OCI-LY1 (cell line): ENCODE data around the gene DGCR2.

Experiments used
- H2AFZ ChIP-seq: fragments of 200-600 bp; sonication (generic), shearing (Covaris generic); 2 replicates; pipeline ENCODE4 v1.6.0; 2014; ENCODE audit warnings: antibody characterized with exemption, mild to moderate bottlenecking, low read length
- H3F3A ChIP-seq: fragments of 200-600 bp; sonication (generic), shearing (Covaris generic); 2 replicates; pipeline ENCODE4 v1.6.0; 2014; ENCODE audit warnings: mild to moderate bottlenecking, antibody characterized with exemption, low read length, moderate library complexity; ENCODE audit not compliant: insufficient read depth
- H3K27ac ChIP-seq: fragments of 200-600 bp; sonication (generic); 2 replicates; pipeline ENCODE4 v1.5.1; 2014; ENCODE audit warnings: low read length, mixed run types, mild to moderate bottlenecking, low read depth; ENCODE audit not compliant: poor library complexity, severe bottlenecking
- H3K27me3 ChIP-seq: fragments of 200-600 bp; sonication (generic); 2 replicates; pipeline ENCODE4 v1.6.0; 2014; ENCODE audit warnings: antibody characterized with exemption, mild to moderate bottlenecking, low read length, moderate library complexity; ENCODE audit not compliant: insufficient read depth
- H3K36me3 ChIP-seq: fragments of 200-600 bp; sonication (generic); 2 replicates; pipeline ENCODE4 v1.6.1; 2014; ENCODE audit warnings: mild to moderate bottlenecking, antibody characterized with exemption, low read length, moderate library complexity, mixed read lengths; ENCODE audit not compliant: insufficient read depth
- H3K4me1 ChIP-seq: fragments of 200-600 bp; sonication (generic); 2 replicates; pipeline ENCODE4 v1.5.1; 2014; ENCODE audit warnings: mild to moderate bottlenecking, low read length, moderate library complexity; ENCODE audit not compliant: insufficient read depth, severe bottlenecking
- H3K4me2 ChIP-seq: fragments of 200-600 bp; sonication (generic), shearing (Covaris generic); 2 replicates; pipeline ENCODE4 v1.6.1; 2014; ENCODE audit warnings: low read length
- H3K4me3 ChIP-seq: fragments of 200-600 bp; sonication (generic); 2 replicates; pipeline ENCODE4 v1.5.1; 2014; ENCODE audit warnings: low read length, low read depth, mild to moderate bottlenecking, mixed read lengths; ENCODE audit not compliant: poor library complexity, severe bottlenecking
- H3K79me2 ChIP-seq: fragments of 200-600 bp; shearing (Covaris generic); 2 replicates; pipeline ENCODE4 v1.6.1; 2016; ENCODE audit warnings: mixed run types, low read length, mixed read lengths; ENCODE audit not compliant: insufficient read depth
- H3K9ac ChIP-seq: fragments of 200-600 bp; sonication (generic), shearing (Covaris generic); 2 replicates; pipeline ENCODE4 v1.6.1; 2014; ENCODE audit warnings: mild to moderate bottlenecking, low read length, mixed read lengths
- H3K9me2 ChIP-seq: fragments of 200-600 bp; sonication (generic), shearing (Covaris generic); 2 replicates; pipeline ENCODE4 v1.6.1; 2014; ENCODE audit warnings: low read depth, mild to moderate bottlenecking, low read length, mixed read lengths
- H3K9me3 ChIP-seq: fragments of 200-600 bp; shearing (Covaris generic); 2 replicates; pipeline ENCODE4 v1.6.1; 2014; ENCODE audit warnings: low read length, mixed read lengths
- H4K20me1 ChIP-seq: fragments of 200-600 bp; sonication (generic), shearing (Covaris generic); 2 replicates; pipeline ENCODE4 v1.6.0; 2016; ENCODE audit warnings: mild to moderate bottlenecking, low read length; ENCODE audit not compliant: insufficient read depth
- EZH2 ChIP-seq: fragments of 200-600 bp; sonication (generic), shearing (Covaris generic); IDR thresholded peaks from 2 replicates; pipeline ENCODE4 v1.8.0; 2017; ENCODE audit warnings: borderline replicate concordance, mixed run types, mild to moderate bottlenecking, antibody characterized with exemption, low read length, moderate library complexity, mixed read lengths
- TF ChIP-seq, protein P1 (sequence below): fragments of 200-600 bp; sonication (generic), shearing (Covaris generic); IDR thresholded peaks from 2 replicates; pipeline ENCODE4 v1.5.1; 2017; ENCODE audit warnings: mild to moderate bottlenecking, antibody characterized with exemption, low read length, moderate library complexity, mixed read lengths

DGCR2 gene

DNA sequence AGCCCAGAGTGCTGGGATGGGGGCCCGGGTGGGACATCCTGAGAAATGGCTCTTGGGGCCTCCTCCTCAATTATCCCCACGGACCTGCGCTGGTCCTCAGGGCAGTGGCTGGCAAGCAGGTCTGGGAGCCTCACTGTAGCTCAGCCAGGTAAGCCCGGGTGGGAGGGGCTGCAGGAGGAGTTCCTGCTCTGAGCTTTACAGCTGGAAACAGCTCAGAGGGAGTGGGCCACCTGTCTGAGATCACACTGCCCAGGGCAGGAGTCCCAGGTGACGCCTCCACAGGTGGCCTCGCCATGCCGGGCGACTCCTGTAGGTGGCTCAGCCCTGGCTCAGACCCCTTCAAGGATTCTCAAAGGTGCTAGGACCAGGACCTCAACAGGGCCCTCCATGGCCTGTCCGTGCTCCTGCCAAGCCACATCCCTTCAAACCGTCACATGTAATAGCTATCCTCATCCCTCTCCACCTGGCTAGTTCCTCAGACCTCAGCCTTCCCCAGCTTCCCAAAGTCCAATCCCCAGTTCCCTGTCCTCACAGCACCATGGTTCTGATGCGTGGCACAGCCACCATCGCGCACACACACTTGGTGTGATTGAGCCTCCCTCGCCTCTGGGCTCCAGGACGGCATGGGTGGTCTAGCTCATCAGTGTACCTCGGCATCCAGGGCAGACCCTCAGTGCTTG lies 5.3 kb upstream of the DGCR2 start:
- TF ChIP-seq EZH2: no peak
- TF ChIP-seq, protein P1, sequence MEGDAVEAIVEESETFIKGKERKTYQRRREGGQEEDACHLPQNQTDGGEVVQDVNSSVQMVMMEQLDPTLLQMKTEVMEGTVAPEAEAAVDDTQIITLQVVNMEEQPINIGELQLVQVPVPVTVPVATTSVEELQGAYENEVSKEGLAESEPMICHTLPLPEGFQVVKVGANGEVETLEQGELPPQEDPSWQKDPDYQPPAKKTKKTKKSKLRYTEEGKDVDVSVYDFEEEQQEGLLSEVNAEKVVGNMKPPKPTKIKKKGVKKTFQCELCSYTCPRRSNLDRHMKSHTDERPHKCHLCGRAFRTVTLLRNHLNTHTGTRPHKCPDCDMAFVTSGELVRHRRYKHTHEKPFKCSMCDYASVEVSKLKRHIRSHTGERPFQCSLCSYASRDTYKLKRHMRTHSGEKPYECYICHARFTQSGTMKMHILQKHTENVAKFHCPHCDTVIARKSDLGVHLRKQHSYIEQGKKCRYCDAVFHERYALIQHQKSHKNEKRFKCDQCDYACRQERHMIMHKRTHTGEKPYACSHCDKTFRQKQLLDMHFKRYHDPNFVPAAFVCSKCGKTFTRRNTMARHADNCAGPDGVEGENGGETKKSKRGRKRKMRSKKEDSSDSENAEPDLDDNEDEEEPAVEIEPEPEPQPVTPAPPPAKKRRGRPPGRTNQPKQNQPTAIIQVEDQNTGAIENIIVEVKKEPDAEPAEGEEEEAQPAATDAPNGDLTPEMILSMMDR: no peak
- Histone ChIP-seq H3K9me3 (no peaks in the 10 kb centered on the region), H3K4me2 (no peak overlapping the region)

DNA sequence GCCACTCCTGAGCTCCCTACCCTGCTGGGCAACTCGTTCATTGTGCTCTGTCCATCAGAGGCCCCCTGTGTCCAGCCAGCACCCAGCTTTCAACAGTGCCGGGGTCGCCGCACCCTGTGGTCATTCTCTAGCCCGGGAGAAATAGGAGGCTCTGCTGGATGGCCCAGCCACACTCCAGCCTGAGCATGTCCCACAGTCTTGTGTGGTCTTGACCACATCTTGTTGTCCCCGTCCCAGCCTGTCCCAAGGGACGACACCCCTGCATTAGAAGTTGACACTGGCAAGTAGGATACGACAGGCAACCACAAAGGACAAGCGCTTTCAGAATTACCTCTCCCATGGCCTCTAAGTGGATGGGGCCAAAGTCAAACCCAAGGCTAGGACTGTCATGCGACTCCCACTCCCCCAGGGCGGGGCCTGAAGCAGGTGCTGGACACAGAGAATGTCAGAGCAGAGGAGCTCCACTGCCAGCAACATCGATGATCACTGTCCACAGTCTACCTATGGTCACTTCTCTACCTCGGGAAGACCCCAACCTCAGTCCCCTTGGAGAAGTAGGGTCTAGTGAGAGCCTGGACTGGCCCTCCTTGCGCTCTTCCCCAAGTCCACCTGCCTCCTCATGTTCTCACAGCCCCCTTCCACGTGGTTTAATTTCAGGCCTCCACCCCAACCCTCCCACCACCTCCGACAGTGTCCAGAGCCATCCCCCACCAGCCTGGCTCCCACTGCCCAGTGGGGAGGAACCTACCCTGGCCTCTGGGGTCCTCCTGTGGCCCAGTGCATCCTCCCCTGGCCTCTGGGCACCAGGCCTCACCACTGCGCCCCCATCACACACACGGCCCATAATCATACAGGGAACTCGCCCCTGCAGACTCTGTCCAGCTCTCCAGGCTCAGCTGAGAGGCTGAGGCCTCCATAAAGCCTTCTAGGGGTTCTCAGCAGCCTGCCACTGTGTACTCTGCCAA lies 4.4 kb upstream of the DGCR2 start:
- Histone ChIP-seq H3K9me3 (no peaks in the 10 kb centered on the region), H3K9me2 (no peaks in the 10 kb centered on the region), H3K4me1 (peaks cover 6% of the 10 kb centered on the region), H2AFZ (no peak overlapping the region), H3K79me2 (peaks cover 1% of the 10 kb centered on the region), H3K4me3 (no peak overlapping the region), H3K36me3 (peaks cover 6% of the 10 kb centered on the region; the same call in 1 of the 2 replicates), H3K27me3 (no peaks in the 10 kb centered on the region), H3K9ac (no peak overlapping the region), H3K27ac (no peak overlapping the region), H3F3A (no peaks in the 10 kb centered on the region), H4K20me1 (no peaks in the 10 kb centered on the region), H3K4me2 (no peak overlapping the region)
- TF ChIP-seq EZH2: no peak
- TF ChIP-seq, protein P1: no peak

More for the DNA sequence above, 5.3 kb upstream of the DGCR2 start:
- Histone ChIP-seq H3K27me3 (no peaks in the 10 kb centered on the region), H2AFZ (no peak overlapping the region), H3K9ac (no peak overlapping the region), H3F3A (no peaks in the 10 kb centered on the region), H3K9me2 (no peaks in the 10 kb centered on the region), H3K4me3 (no peak overlapping the region), H4K20me1 (no peaks in the 10 kb centered on the region), H3K27ac (no peak overlapping the region), H3K36me3 (peaks cover 7% of the 10 kb centered on the region; the same call in 1 of the 2 replicates), H3K79me2 (no peaks in the 10 kb centered on the region), H3K4me1 (peaks cover 6% of the 10 kb centered on the region)

DNA sequence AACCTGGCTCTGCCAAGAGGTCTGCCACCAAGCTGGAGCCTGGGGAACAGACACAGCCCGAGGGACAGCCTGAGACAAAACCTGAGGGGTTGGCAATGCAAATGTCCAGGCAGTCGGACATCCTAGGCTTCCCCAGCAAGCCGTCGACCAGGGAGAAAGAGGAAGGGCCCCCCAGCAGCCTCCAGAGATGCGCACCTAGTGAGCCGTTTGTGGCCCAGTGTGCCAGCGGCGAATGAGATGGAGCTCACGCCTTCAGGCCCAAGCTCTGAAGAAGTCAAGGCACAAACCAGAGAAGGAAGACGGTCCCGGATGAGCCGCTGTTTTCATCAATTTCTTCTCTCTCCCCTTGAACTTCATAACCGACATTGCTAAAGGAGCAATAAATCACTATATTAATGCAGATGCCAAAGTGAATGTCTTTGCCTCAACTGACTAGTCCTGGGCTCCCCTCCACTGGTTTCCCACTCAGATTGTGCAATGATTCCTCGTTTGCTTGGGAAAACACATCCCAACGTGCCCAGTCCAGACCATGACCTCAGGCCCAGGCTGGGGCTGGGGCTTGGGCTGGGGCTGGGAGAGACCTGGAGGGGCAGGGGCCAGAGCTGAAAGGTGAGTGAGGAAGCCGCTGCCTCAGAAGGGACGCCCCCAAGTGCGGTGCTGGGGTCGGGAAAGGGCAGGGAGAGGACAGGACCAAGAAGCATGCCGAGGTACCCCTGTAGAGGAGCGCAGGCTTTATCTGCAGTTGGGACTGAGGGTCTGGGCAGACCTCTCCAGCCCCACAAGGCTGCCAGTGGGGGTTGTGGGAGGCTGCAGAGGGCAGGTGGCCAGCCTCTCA lies 3.5 kb upstream of the DGCR2 start:
- H3K4me3 ChIP-seq: no peak overlapping the region
- no peaks in the 10 kb centered on the region for H3K27me3 ChIP-seq
- peaks cover 10% of the 10 kb centered on the region for H3K79me2 ChIP-seq
- no peaks in the 10 kb centered on the region for H3K36me3 ChIP-seq
- H3K9ac ChIP-seq: no peak overlapping the region
- H2AFZ ChIP-seq: no peak overlapping the region
- H3K4me2 ChIP-seq: no peak overlapping the region
- H3F3A ChIP-seq: no peaks in the 10 kb centered on the region
- no peaks in the 10 kb centered on the region for H4K20me1 ChIP-seq
- peaks cover 14% of the 10 kb centered on the region for H3K4me1 ChIP-seq
- no peak for TF ChIP-seq EZH2
- TF ChIP-seq, protein P1: no peak
- H3K9me3 ChIP-seq: no peaks in the 10 kb centered on the region
- no peak overlapping the region for H3K27ac ChIP-seq
- no peaks in the 10 kb centered on the region for H3K9me2 ChIP-seq
